ENCODE results near the gene BMP8B.
"Not testable (repeated sequence)": the region's sequence is repeated elsewhere in the genome, so short reads cannot be mapped to it uniquely, and the experiment has no call there.

DNA sequence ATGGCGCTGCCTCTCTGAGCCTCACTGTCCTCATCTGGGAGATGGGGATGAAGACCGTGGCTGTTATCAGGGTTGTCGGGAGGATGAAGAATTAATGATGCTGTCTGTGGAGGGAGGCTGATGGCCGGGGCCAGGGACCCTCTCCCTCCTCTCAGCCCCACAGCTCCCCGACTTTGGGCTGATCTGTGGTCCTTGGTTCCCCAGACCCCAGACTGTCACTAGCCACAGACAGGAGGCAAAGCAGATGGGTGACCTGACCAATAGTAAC lies 1.6 kb downstream of the BMP8B start:
- TF ChIP-seq, protein P1, sequence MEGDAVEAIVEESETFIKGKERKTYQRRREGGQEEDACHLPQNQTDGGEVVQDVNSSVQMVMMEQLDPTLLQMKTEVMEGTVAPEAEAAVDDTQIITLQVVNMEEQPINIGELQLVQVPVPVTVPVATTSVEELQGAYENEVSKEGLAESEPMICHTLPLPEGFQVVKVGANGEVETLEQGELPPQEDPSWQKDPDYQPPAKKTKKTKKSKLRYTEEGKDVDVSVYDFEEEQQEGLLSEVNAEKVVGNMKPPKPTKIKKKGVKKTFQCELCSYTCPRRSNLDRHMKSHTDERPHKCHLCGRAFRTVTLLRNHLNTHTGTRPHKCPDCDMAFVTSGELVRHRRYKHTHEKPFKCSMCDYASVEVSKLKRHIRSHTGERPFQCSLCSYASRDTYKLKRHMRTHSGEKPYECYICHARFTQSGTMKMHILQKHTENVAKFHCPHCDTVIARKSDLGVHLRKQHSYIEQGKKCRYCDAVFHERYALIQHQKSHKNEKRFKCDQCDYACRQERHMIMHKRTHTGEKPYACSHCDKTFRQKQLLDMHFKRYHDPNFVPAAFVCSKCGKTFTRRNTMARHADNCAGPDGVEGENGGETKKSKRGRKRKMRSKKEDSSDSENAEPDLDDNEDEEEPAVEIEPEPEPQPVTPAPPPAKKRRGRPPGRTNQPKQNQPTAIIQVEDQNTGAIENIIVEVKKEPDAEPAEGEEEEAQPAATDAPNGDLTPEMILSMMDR (IDR thresholded peaks at IDR 0.05; ENCODE audit: low read depth, low read length, missing input control), result not testable (repeated sequence)
- TF ChIP-seq, protein P2, sequence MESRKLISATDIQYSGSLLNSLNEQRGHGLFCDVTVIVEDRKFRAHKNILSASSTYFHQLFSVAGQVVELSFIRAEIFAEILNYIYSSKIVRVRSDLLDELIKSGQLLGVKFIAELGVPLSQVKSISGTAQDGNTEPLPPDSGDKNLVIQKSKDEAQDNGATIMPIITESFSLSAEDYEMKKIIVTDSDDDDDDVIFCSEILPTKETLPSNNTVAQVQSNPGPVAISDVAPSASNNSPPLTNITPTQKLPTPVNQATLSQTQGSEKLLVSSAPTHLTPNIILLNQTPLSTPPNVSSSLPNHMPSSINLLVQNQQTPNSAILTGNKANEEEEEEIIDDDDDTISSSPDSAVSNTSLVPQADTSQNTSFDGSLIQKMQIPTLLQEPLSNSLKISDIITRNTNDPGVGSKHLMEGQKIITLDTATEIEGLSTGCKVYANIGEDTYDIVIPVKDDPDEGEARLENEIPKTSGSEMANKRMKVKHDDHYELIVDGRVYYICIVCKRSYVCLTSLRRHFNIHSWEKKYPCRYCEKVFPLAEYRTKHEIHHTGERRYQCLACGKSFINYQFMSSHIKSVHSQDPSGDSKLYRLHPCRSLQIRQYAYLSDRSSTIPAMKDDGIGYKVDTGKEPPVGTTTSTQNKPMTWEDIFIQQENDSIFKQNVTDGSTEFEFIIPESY (IDR thresholded peaks at IDR 0.05), result not testable (repeated sequence)
- TF ChIP-seq JUND (IDR thresholded peaks at IDR 0.05); TAF1 (conservative IDR thresholded peaks at IDR 0.05): not testable (repeated sequence)

All from liver (tissue), 3 donors.